Right atrium auricular region (tissue), 2 donors: ENCODE results near the gene PCDH9. TPM values are rescaled to one million over a fixed set of nuclear protein-coding genes. Genes with fewer than 3 reads are reported as not detected.

ENCODE experiments used
- DNase-seq: peaks from one replicate; pipeline ENCODE4 v3.0.0-alpha.2; 2019; ENCODE audit warnings: low spot score
- H3K27ac ChIP-seq, 2 donors: fragments of 200-600 bp; sonication (generic); 1 replicate in 1 of 2; 2 replicates in 1 of 2; pipeline ENCODE4 v1.5.1; 2016 to 2019
- H3K27me3 ChIP-seq, 2 donors: fragments of 200-600 bp; sonication (generic); one replicate each; pipeline versions ENCODE4 v1.5.1 to v1.6.0; 2017 to 2019
- H3K36me3 ChIP-seq: fragments of 200-600 bp; sonication (generic); one replicate; pipeline ENCODE4 v1.5.1; 2016
- H3K4me1 ChIP-seq, 2 donors: fragments of 200-600 bp; sonication (generic); one replicate each; pipeline versions ENCODE4 v1.5.1 to v1.6.0; 2017 to 2019
- H3K4me3 ChIP-seq, 2 donors: fragments of 200-600 bp; sonication (generic); 1 replicate in 1 of 2; 2 replicates in 1 of 2; pipeline ENCODE4 v1.5.1; 2017 to 2019; ENCODE audit warnings: mild to moderate bottlenecking in 1 of 2, moderate library complexity in 1 of 2
- H3K9me3 ChIP-seq, 2 donors: fragments of 200-600 bp; sonication (generic); one replicate each; pipeline ENCODE4 v1.5.1; 2019
- CTCF ChIP-seq, 2 donors: fragments of 200-600 bp; sonication (generic); IDR thresholded peaks; one replicate each; pipeline ENCODE4 v1.5.1; 2019; ENCODE audit warnings: antibody characterized with exemption in 2 of 2
- total RNA-seq, 2 donors: library from RNA; depleted of rRNA; stranded (reverse); fragments of >200 nt; gene quantifications; one replicate each; pipeline ENCODE4 v1.1.0, GENCODE V29; 2016

Gene PCDH9
- total RNA-seq, 2 donors from 2014 or later: 19.4 to 28.7 TPM

DNA sequence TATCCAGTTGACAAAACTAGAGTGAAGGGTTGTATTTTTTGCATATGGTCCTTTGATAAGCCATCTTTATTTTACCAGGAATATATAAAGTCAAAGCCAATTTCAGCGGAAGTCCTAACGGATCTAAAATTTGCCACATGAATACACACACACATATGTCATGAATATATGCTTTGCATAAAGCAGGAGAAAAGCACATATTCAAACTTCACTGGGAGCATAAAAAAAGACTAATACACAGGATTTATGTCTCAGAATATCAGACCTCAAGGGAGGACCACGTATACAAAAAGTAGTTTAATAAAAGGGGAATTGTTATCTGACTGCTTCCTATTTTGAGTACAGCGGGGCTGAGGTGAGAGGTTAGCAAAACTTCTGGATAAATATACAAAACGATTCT, 308.7 kb downstream of the PCDH9 start:
- Histone ChIP-seq H3K36me3 (no peaks in the 10 kb centered on the region), H3K27ac (no peak overlapping the region), H3K4me1 (no peaks in the 10 kb centered on the region), H3K4me3 (no peak overlapping the region), H3K9me3 (peaks cover 0 to 8% of the 10 kb centered on the region in 2 donors), H3K27me3 (no peaks in the 10 kb centered on the region)
- no peak for DNase-seq
- TF ChIP-seq CTCF (IDR thresholded peaks at IDR 0.05): no peak

DNA sequence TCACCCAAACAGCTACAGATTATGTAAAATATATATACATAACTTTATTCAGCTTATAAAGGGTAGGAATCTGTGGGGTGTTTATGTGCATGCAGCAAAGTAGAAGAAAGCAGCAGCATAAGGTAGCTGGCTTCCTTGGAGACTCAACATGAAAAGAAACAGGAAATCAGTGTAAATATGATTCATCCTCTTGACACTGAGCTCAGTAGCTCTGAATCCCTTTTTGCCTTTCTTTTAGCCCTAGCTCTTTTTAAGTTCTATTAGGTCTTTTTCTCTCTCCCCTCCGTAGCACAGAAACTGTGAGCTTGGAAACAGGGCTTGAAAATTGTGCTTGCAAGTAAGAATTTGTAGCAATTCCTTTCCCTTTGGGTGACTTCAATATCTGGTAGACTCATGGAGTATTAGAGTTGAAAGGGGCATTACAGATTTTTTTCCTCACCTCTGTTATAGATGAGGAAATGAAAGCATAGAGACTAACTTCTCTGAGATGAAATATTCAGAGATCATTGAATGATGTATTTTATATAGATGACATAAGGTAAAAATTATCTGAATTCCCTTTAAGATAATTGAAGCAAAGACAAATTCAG, 314.4 kb downstream of the PCDH9 start:
- Histone ChIP-seq H3K4me3 (no peak overlapping the region), H3K36me3 (no peaks in the 10 kb centered on the region), H3K27ac (no peak overlapping the region), H3K9me3 (peaks cover 0 to 8% of the 10 kb centered on the region in 2 donors), H3K27me3 (no peaks in the 10 kb centered on the region), H3K4me1 (no peaks in the 10 kb centered on the region)
- no peak for TF ChIP-seq CTCF (IDR thresholded peaks at IDR 0.05)
- no peak for DNase-seq

- peaks cover 0 to 4% of the 10 kb centered on the region in 2 donors for H3K9me3 ChIP-seq
- H3K4me1 ChIP-seq: no peaks in the 10 kb centered on the region
- DNase-seq: no peak
- no peak overlapping the region for H3K27ac ChIP-seq
- TF ChIP-seq CTCF (IDR thresholded peaks at IDR 0.05): no peak
- no peak overlapping the region for H3K4me3 ChIP-seq
- no peaks in the 10 kb centered on the region for H3K27me3 ChIP-seq
- H3K36me3 ChIP-seq: no peaks in the 10 kb centered on the region
Observed at GRCh38 chr13:66914155-66914554, 316.0 kb downstream of the PCDH9 start.

GRCh38 chr13:66911411-66911939, 318.7 kb downstream of the PCDH9 start:
- H3K4me3 ChIP-seq: no peak overlapping the region
- no peaks in the 10 kb centered on the region for H3K36me3 ChIP-seq

GRCh38 chr13:66899955-66900354, 330.2 kb downstream of the PCDH9 start:
- H3K36me3 ChIP-seq: no peaks in the 10 kb centered on the region
- no peak for DNase-seq
- H3K27ac ChIP-seq: no peak overlapping the region
- H3K4me1 ChIP-seq: no peaks in the 10 kb centered on the region
- H3K4me3 ChIP-seq: no peak overlapping the region
- H3K27me3 ChIP-seq: no peaks in the 10 kb centered on the region
- no peaks in the 10 kb centered on the region for H3K9me3 ChIP-seq
- no peak for TF ChIP-seq CTCF (IDR thresholded peaks at IDR 0.05)

More at GRCh38 chr13:66911411-66911939, 318.7 kb downstream of the PCDH9 start:
- H3K4me1 ChIP-seq: no peaks in the 10 kb centered on the region
- no peaks in the 10 kb centered on the region for H3K9me3 ChIP-seq
- no peaks in the 10 kb centered on the region for H3K27me3 ChIP-seq
- no peak overlapping the region for H3K27ac ChIP-seq
- TF ChIP-seq CTCF (IDR thresholded peaks at IDR 0.05): no peak
- DNase-seq: no peak

GRCh38 chr13:66896933-66897332, 333.2 kb downstream of the PCDH9 start:
- Histone ChIP-seq H3K9me3 (no peaks in the 10 kb centered on the region), H3K4me1 (no peaks in the 10 kb centered on the region), H3K36me3 (no peaks in the 10 kb centered on the region), H3K27me3 (no peaks in the 10 kb centered on the region), H3K4me3 (no peak overlapping the region), H3K27ac (no peak overlapping the region)
- TF ChIP-seq CTCF (IDR thresholded peaks at IDR 0.05): no peak
- no peak for DNase-seq
